HL-60/S4 treated with retinoic acid at 250 ng/mL for 4 days and 3 days (cell line): Measurements from ENCODE around the gene KHSRP.
"Not testable (repeated sequence)": the region's sequence is repeated elsewhere in the genome, so short reads cannot be mapped to it uniquely, and the experiment has no call there.

Source experiments
- in situ Hi-C: fragments of 300-500 bp; cut with MboI; formaldehyde crosslinking; loops from 2 replicates; pipeline ENCODE4 v1.7.0; 2022; ENCODE audit warnings: low sequenced_read_pairs

KHSRP gene

GRCh38 chr19:6452223-6452614, 27.6 kb upstream of the KHSRP start:
- in situ Hi-C loops: no loop called here

- in situ Hi-C loops: no loop called here
Measured at GRCh38 chr19:6451583-6452222, 27.1 kb upstream of the KHSRP start.

DNA sequence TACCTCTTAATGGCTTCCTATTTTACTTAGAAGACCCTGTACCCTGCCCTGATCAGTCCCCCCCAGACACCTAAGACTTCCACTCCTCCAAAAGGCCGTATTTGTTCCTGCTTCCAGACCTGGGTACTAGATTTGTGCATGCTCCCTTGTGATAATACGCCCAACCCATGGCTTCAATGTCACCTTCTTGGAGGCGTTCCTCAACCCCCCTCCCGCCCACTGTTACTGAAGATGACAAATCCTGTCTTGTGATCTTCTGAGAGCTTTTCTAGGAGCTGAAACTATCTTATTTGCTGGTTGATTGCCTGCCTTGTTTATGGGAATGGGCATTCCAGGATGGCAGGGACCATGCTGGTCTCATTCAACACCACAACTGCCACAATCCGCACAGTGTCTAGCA, 25.6 kb upstream of the KHSRP start:
- in situ Hi-C loops: no loop called here

- in situ Hi-C loops: no loop called here
Measured at GRCh38 chr19:6448045-6448444, 23.4 kb upstream of the KHSRP start.

- in situ Hi-C loops: no loop called here
Measured at GRCh38 chr19:6446452-6446851, 21.8 kb upstream of the KHSRP start.

DNA sequence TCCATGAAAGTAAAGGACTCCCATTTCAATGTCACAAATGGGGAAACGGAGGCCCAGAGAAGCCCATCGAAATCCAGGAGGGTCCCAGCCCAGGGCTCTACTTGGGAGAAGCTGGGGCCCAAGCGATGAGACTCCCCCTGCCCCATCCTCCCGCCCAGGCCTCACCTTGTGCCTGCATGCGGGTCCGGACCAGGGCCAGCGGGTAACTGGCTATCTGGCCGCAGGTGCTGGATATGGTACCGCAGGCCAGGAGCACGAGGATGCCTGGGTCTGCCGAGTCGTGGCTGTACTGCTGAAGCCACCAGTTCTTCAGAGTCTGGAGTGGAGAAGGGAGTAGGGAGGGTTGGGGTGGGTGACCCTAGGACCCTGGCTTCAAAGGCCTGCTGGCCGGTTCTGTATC, 19.4 kb upstream of the KHSRP start:
- in situ Hi-C loops: no loop called here

- in situ Hi-C loops: no loop called here
Measured at GRCh38 chr19:6442087-6442688, 17.6 kb upstream of the KHSRP start.

GRCh38 chr19:6440905-6441304, 16.3 kb upstream of the KHSRP start:
- in situ Hi-C loops: no loop called here

DNA sequence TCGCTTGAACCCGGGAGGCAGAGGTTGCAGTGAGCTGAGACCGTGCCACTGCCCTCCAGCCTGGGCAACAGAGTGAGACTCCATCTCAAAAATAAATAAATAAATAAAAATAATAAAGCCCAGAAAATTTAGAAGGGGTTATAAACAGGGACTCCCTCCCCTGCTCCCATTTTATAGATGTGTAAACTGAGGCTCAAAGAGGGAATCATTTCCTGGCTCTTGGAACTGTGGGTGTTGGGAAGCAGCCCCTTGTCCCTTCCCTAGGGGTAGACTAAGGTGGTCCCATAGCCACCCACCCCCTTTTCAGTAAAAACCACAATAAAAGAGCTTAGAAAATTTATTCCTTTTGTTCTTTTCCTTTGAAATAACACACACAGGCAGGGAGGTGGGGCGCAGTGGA, 15.1 kb upstream of the KHSRP start:
- in situ Hi-C loops: no loop called here

DNA sequence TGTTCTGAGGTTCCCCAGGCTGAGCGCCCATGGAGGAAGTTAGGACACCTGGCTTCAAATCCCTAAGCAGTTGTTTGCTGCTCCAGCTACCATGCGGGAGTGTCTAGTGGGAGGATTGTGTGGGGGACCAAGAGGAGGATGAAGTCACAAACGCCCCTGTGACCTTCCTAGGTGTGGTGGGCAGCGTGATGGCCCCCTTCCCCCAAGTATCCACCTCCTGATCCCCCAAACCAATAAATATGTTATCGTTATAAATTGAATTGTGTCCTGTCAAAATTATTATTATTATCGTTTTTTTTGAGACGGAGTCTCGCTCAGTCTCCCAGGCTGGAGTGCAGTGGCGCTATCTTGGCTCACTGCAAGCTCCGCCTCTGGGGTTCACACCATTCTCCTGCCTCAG, 9.1 kb upstream of the KHSRP start, which contains the start of gene SLC25A41:
SLC25A41 (minus strand) TSS at position 101 of the 400 bp plus-strand sequence; CDS start at position 31, 70 bp downstream.
- in situ Hi-C loops: no loop called here

DNA sequence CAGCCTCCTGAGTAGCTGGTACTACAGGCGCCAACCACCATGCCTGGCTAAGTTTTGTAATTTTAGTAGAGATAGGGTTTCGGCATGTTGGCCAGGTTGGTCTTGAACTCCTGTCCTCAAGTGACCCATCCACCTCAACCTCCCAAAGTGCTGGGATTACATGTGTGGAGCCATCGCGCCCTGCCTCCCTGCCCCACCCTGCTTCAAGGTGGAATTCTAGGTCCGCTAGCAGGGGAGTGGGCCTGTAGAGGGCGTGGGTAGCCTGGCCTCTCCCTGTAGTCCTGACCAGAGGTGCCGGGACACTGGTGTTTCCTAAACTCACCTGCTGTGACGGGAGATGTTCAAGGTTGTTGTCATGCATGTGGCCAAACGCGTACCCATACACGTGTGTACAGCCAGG, 8.6 kb upstream of the KHSRP start:
- in situ Hi-C loops: no loop called here

GRCh38 chr19:6431891-6432290, 7.3 kb upstream of the KHSRP start:
- in situ Hi-C loops: no loop called here

DNA sequence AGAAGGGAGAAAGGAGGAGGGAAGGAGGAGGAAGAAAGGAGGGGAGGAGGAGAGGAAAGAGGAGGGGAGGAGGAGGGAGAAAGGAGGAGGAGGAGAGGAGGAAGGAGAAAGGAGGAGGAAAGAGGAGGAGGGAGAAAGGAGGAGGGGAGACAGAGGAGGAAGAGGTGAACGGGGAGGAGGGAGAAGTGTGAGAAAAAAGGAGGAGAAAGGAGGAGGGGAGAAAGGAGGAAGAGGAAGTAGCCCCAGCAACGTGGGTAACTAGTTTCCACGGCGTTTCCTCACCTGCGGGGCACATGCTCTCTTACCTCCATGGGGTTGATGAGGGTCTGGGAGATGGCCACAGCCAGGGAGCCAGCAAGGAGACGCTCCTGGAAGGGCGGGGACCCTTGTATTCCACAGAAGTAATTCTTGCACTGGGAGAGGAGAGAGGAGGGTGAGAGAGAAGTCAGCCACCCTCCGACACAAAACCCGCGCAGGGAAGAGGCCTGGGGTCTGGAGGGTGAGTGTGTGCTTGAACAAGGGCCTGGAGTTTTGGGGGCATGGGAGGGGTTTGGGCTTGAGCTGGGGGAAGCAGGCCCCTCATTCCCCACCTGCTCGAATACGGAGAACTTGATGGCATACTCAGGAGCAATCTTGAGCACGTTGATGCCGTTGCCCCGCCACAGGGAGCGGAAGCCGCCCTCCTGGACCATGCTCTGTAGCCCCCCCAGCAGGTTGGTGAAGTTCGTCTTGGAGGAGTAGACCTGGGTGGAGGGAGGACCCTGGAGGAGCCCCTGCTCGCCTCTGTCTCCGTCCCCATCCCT, 5.0 kb upstream of the KHSRP start:
- in situ Hi-C loops: no loop called here

DNA sequence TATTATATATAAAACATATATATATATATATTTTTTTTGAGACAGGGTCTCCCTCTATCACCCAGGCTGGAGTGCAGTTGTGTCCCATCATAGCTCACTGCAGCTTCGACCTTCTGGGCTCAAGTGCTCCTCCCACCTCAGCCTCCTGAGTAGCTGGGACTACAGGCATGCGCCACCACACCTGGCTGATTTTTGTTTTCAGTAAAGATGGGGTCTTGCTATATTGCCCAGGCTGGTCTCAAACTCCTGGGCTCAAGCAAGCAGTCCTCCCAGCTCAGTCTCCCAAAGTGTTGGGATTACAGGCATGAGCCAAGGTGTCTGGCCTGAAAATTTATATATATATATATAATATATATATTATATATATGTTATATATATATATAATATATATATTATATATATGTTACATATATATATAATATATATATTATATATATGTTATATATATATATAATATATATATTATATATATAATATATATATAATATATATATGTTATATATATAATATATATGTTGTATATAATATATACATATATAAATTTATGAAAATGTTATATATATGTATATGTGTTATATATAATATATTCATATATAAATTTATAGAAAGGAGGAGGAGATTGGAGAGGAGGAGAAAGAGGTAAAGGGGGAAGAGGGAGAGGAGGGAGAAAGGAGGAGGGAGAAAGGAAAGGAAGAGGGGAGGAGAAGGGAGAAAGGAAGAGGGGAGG, 4.2 kb upstream of the KHSRP start:
- in situ Hi-C loops: not testable (repeated sequence)

GRCh38 chr19:6427131-6427530, 2.5 kb upstream of the KHSRP start:
- in situ Hi-C loops: no loop called here

DNA sequence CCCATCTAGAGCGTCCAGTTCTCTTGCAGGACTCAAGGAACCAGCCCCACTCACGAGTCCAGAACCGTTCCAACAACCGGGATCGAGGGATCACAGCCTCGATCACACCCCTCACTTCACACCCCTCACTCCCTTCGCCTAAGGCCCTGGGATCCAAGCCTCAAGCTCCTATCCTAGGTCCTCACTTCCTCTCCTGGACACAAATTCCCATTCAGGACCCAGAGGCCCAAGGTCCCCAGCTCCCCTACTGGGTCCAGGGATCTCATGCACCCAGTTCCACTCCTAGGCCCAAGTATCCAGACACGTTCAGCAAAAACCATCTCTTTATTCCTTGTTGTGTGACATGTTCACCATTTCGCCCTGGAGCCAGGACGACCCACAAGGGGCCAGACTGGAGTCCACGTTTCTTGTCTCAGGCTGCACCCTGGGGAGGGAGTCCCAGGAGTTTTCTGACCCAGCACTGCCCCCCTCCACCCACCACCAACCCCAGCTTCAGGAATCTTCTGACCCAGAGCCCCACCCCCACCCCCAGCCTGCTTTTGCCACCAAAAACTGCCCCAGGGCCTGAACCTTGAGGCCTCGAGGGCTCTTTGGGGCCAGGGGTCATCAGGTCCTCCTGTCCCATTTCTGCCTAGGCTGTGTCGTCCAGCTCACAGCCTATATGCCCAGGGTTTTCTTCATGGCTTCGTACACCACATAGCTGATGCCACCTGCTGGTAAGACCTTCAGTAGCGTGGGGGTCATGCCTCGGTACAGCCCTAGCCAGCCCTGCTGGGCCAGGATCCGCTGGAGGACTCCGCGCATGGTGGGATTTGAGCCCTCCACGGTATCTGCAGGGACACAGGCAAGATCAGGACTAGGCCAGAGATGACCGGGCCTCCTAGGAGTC, 1.4 kb upstream of the KHSRP start:
- in situ Hi-C loops: no loop called here

GRCh38 chr19:6424939-6425731, 524 bp upstream of the KHSRP start:
- in situ Hi-C loops: no loop called here

GRCh38 chr19:6423499-6424194, 964 bp downstream of the KHSRP start:
- in situ Hi-C loops: no loop called here
